HG03097 (cell line): ENCODE measurements around the gene ZG16B.

Source experiments
- ATAC-seq: cut with Tn5 transposase; IDR thresholded peaks from one replicate; pipeline ENCODE4 v1.9.1; 2021; ENCODE audit not compliant: unreplicated experiment, low FRiP score

ZG16B gene

DNA sequence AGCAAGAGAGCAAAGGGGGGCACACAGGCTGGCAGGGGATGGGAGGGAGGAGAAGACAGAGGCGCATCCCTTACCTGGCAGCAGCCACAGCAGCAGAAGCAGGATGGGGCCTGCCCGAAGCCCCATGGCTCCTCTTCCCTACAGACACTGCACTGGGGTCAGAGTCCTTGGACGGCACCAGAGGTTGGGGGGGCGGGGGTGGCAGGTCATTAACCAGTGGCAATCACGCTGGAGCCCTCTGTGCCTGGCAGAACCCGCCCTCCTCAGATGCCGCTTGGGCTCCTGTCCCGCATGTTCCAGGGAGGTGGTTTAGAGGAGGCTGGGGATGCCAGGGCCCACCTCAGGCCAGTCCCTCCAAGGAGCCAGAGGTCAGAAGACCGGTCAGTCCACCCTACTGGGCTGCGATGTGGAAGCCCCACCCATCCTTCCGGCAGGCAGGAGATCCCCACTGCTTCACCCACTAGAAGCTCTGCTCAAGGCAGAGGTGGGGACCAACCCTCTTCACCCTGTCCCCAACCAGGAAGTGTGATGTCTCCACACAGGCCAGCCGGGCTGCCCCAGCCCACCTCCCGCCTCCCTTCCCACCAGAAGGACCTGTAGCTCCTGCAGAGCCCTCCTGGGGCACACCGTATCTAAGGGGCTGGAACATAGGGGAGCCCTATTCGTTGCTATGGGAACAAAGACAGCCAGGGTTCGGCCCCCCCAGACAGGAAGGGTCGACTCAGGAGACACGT lies 11.7 kb downstream of the ZG16B start:
- no peak for ATAC-seq

- no peak for ATAC-seq
Measured at GRCh38 chr16:2842340-2843000, 12.4 kb downstream of the ZG16B start.

GRCh38 chr16:2843526-2843925 lies 13.4 kb downstream of the ZG16B start:
- no peak for ATAC-seq

DNA sequence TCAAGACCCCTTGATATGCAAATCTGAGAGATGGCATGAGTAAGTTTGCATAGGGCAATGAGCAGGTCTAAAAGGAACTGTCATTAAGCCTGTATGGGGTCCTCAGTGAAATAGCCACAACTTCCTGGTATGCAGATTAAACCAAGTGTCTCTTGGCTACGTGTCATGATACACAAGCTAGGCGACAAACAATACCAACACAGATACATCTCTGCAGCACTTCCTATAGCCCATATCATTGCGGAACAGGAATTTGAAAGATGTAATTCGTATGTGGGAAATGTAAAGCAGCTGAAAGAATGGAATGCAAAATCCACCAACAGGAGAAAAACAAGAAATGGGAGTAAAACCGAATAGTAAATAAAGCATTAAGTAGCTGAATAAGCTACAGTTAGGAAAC lies 15.0 kb downstream of the ZG16B start:
- ATAC-seq, result no peak

DNA sequence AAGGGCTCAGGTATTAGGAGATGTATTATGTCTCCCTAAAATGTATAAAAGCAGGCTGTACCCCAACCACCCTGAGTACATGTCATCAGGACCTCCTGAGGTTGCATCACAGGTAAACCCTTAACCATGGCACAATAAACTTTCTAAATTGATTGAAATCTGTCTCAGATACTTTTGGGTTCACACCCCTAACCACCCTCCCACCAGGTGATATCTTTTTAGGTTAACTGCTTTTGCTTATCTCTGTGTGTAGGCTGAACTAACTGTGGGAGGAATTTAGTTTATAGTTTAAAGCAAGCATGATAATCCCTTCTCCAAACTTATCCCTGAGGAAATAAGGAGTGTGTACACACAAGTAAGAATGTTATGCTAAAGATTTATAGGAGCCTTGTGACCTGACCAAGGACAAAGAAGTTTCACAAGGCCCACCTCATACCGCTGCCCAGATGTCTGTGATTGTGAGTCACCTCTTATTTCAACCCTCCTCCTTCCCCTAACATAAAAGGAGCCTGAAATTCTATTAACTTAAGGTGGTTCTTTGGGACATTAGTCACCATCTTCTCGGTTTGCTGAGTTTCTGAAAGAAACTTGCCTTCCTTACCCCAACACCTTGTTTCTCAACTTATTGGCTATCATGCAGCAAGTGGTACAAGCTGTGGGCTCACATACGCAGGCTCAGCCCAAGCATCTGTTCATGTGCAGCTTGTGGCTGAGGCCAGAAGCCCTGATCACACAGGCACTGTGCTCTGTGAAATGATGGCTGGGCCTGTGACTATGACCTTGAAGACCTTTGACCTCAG lies 16.6 kb downstream of the ZG16B start:
- no peak for ATAC-seq

GRCh38 chr16:2848933-2849725 lies 19.0 kb downstream of the ZG16B start:
- no peak for ATAC-seq

GRCh38 chr16:2852003-2852730 lies 22.1 kb downstream of the ZG16B start:
- no peak for ATAC-seq

GRCh38 chr16:2852731-2853507 lies 22.8 kb downstream of the ZG16B start:
- ATAC-seq, result no peak

GRCh38 chr16:2853531-2854073 lies 23.5 kb downstream of the ZG16B start:
- no peak for ATAC-seq

- ATAC-seq, result no peak
Measured at GRCh38 chr16:2854700-2855309, 24.7 kb downstream of the ZG16B start.

DNA sequence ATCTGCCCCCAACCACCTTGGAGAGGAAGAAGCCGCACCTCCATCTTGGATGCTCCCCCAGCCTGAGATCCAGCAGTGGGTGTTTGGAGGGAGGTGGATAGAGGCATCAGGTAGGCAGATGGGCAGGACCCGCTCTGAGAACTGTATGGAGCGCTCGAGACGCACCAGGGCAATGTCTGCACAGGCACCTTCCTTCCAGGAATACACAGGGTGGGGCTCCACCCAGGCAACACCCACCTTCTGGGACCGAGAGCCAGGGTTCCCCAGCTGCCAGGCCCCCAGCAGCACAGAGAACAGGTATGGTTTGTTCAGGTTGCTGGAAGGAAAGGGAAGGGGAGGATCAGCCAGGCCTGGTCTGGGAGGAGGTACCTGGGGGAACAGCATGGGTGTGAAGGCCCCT lies 25.4 kb downstream of the ZG16B start:
- no peak for ATAC-seq

DNA sequence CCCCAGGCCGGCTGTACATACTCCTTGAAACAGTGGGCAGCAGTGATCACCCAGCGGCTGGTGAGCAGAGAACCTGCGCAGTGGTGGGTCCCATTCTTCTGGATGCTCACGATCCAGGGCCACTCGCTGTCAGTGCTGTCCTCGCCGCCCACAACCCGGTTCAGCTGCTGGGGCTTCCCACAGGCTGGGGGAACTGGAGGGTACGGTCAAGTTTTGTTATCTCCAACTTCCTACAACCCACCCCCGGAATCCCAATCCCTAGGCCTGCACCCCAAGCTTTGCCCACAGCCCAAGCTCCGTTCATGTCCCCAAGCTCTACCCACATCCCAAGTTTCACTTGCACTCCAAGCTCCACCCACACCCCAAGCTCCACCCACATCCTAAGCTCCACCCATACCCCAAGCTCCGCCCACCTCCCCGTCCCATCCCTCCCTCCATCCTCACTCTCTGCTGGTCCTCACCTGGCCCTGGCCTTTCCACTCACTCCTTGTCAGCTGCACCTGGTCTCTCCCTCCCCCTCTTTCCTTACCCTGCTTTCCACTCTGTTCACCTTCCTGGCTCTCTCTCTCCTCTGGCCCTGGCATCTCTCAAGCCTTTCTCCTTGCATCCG lies 26.1 kb downstream of the ZG16B start:
- no peak for ATAC-seq

GRCh38 chr16:2856686-2857450 lies 26.8 kb downstream of the ZG16B start:
- no peak for ATAC-seq

DNA sequence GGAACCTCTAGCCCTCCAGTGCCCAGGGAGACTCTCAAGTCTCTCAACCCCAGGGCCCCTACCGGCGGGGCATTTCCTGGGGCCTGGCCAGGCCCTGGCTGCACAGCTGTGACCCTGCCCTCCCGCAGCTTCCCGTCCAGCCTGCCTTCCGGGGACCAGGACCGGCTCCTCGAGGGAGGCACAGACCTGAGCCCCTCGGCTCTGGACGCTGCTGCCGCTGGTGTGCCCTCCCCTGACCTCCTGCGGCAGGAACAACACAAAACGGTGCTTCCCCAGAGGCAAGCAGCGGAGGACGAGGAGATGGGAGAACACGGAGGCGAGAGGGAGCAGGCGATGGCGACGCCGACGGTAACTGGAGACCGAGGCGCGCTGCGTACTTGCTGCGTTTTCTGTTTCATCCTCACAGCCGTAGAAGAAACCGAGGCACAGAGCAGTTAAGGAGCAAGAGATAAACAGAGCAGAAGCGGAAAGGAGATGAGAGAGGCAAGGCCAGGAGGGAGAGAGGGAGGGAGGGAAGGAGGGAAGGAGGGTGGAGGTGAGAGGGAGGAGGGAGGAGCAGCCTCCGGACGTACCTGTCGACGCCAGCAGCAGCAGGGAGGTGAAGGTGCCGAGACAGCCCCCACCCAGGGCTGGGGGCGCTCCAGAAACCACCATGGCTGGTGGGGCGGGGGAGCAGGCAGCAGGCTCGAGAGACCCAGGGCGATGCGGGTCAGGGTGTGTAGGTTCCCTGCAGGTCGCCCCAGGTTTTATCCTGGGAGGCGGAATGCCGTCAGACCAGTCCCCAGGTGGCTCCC lies 27.5 kb downstream of the ZG16B start, which contains the start of gene PRSS22:
TSS of gene PRSS22 (minus strand) at position 720 of the 794 bp plus-strand sequence. CDS start at position 654, 66 bp downstream.
- no peak for ATAC-seq

DNA sequence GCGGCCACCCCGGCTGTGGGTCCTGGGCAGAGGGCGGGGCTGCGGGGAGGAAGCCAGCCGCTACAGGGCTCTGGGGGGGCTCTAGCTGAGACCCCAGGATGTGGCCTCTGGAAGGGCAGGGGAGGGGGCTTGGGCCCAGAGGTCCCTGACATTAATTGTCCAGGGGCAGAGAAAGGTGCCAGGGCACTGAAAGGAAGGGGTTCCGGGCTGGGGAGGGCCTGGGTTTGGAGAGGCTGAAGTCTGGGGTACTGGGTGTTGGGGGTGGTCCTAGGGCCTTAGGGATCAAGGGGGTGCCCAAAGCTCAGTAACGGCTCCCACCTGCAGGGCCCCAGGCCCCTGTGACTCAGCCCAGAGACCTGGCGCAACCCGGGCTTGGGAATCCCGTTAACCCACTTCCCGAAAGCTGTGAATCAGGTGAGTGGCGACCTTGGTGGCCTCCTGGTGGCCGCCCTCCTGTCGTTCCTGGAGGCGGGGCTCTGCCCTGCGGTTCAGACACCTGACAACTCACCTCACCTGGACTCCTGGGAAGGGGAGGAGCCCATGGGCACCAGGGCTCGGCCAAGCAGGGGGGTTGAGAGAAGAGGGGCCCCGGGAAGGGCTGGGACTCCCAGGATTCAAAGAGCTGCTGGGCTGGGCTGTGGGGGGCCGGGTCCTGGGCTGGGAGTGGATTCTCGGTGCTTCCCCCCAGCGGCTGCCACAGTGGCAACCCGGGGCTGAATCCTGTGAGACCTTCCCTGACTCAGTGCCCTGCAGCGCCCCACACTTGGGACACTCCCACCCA lies 28.3 kb downstream of the ZG16B start:
- ATAC-seq, result no peak
